Gastroesophageal sphincter (tissue), 4 donors: ENCODE measurements around the gene POU2F1. TPM values are rescaled to one million over a fixed set of nuclear protein-coding genes. Genes with fewer than 3 reads are reported as not detected.

Experiments used
- ATAC-seq: fragments of 150-250 bp; one replicate; pipeline ENCODE4 v1.9.1; 2016; ENCODE audit warnings: mild to moderate bottlenecking, moderate library complexity
- H3K27ac ChIP-seq, 4 donors: fragments of 200-600 bp; sonication (generic) in 3 of 4; 1 replicate in 3 of 4; 2 replicates in 1 of 4; pipeline ENCODE4 v1.5.1; 2016 to 2019
- H3K27me3 ChIP-seq: fragments of 200-600 bp; sonication (generic); one replicate; pipeline ENCODE4 v1.5.1; 2019
- H3K36me3 ChIP-seq, 2 donors: fragments of 200-600 bp; sonication (generic); one replicate each; pipeline ENCODE4 v1.5.1; 2019; ENCODE audit warnings: control low read depth in 1 of 2
- H3K4me1 ChIP-seq, 3 donors: fragments of 200-600 bp; sonication (generic); 1 replicate in 2 of 3; 2 replicates in 1 of 3; pipeline ENCODE4 v1.5.1; 2016 to 2019; ENCODE audit warnings: control low read depth in 2 of 3
- H3K4me3 ChIP-seq, 2 donors: fragments of 200-600 bp; sonication (generic); one replicate each; pipeline ENCODE4 v1.5.1; 2019; ENCODE audit warnings: mild to moderate bottlenecking in 1 of 2, moderate library complexity in 1 of 2
- H3K9me3 ChIP-seq, 3 donors: fragments of 200-600 bp; sonication (generic); one replicate each; pipeline ENCODE4 v1.5.1; 2017 to 2019; ENCODE audit warnings: control low read depth in 2 of 3
- CTCF ChIP-seq, 4 experiments: fragments of 200-600 bp in 2 of 4; fragments of 450-650 bp in 2 of 4; sonication (generic) in 1 of 4; IDR thresholded peaks; one replicate each; pipeline ENCODE4 v1.5.1; 2017 to 2019; ENCODE audit warnings: antibody characterized with exemption in 4 of 4, mild to moderate bottlenecking in 2 of 4, moderate library complexity in 2 of 4
- EP300 ChIP-seq: sonication (generic); formaldehyde crosslinking; IDR thresholded peaks from one replicate; pipeline ENCODE4 v1.6.1; 2017; ENCODE audit warnings: antibody characterized with exemption, mild to moderate bottlenecking
- POLR2A ChIP-seq, 2 donors: fragments of 450-650 bp; IDR thresholded peaks; one replicate each; pipeline ENCODE4 v1.6.1; 2017; ENCODE audit warnings: antibody characterized with exemption in 2 of 2, mild to moderate bottlenecking in 2 of 2, moderate library complexity in 1 of 2
- POLR2AphosphoS5 ChIP-seq: sonication (generic); formaldehyde crosslinking; IDR thresholded peaks from one replicate; pipeline ENCODE4 v1.6.1; 2017; ENCODE audit warnings: antibody characterized with exemption
- WGBS, 2 donors: methylation state at CpG; one replicate each; pipeline ENCODE4 v1.1.5; 2018; ENCODE audit warnings: low coverage in 1 of 2; 5-methylcytosine and 5-hydroxymethylcytosine counted together
- total RNA-seq, 4 donors: library from RNA; depleted of rRNA; stranded (reverse); fragments of >200 nt; gene quantifications; one replicate each; pipeline ENCODE4 v1.1.0, GENCODE V29; 2016

The POU2F1 gene
- total RNA-seq, 4 donors from 2014 or later, result 8.0 to 15.7 (median 10.2) TPM

- TF ChIP-seq EP300 (no peak), POLR2AphosphoS5 (no peak), CTCF (IDR thresholded peaks at IDR 0.05) (no peak), POLR2A (IDR thresholded peaks at IDR 0.05) (no peak)
- Histone ChIP-seq H3K9me3 (no peaks in the 10 kb centered on the region), H3K4me1 (no peaks in the 10 kb centered on the region), H3K27ac (no peak overlapping the region), H3K4me3 (no peak overlapping the region), H3K36me3 (peaks cover 0 to 35% of the 10 kb centered on the region in 2 donors), H3K27me3 (no peaks in the 10 kb centered on the region)
- ATAC-seq, result no peak
Measured at GRCh38 chr1:167418391-167418790, 197.7 kb downstream of the POU2F1 start.

- Histone ChIP-seq H3K9me3 (no peaks in the 10 kb centered on the region), H3K27ac (no peak overlapping the region), H3K4me3 (no peak overlapping the region), H3K27me3 (no peaks in the 10 kb centered on the region), H3K36me3 (peaks cover 0 to 32% of the 10 kb centered on the region in 2 donors), H3K4me1 (no peaks in the 10 kb centered on the region)
- no peak for ATAC-seq
- no peak for TF ChIP-seq POLR2A (IDR thresholded peaks at IDR 0.05)
- TF ChIP-seq POLR2AphosphoS5, result no peak
- TF ChIP-seq CTCF (IDR thresholded peaks at IDR 0.05), result no peak
- TF ChIP-seq EP300, result no peak
Measured at GRCh38 chr1:167419245-167419644, 198.6 kb downstream of the POU2F1 start.

GRCh38 chr1:167420510-167420909 lies 199.8 kb downstream of the POU2F1 start:
- Histone ChIP-seq H3K4me3 (no peak overlapping the region), H3K27me3 (no peaks in the 10 kb centered on the region), H3K36me3 (peaks cover 0 to 31% of the 10 kb centered on the region in 2 donors), H3K9me3 (no peaks in the 10 kb centered on the region), H3K27ac (no peak overlapping the region), H3K4me1 (no peaks in the 10 kb centered on the region)
- no peak for TF ChIP-seq POLR2A (IDR thresholded peaks at IDR 0.05)
- TF ChIP-seq CTCF (IDR thresholded peaks at IDR 0.05), result no peak
- no peak for TF ChIP-seq POLR2AphosphoS5
- no peak for TF ChIP-seq EP300
- no peak for ATAC-seq
- 50 to 100% methylated on average over 1 to 2 of the region's 3 CpGs for WGBS, 2 donors

- Histone ChIP-seq H3K4me1 (no peaks in the 10 kb centered on the region), H3K27me3 (no peaks in the 10 kb centered on the region), H3K9me3 (no peaks in the 10 kb centered on the region), H3K36me3 (peaks cover 0 to 19% of the 10 kb centered on the region in 2 donors), H3K27ac (no peak overlapping the region), H3K4me3 (no peak overlapping the region)
- no peak for TF ChIP-seq POLR2AphosphoS5
- TF ChIP-seq EP300, result no peak
- TF ChIP-seq POLR2A (IDR thresholded peaks at IDR 0.05), result no peak
- ATAC-seq, result no peak
- WGBS, 2 donors, result 56 to 67% methylated on average over 3 to 14 of the region's 15 CpGs
Measured at GRCh38 chr1:167423684-167424619, 203.3 kb downstream of the POU2F1 start.

GRCh38 chr1:167425482-167425881 lies 204.8 kb downstream of the POU2F1 start:
- TF ChIP-seq POLR2AphosphoS5 (no peak), EP300 (no peak), CTCF (IDR thresholded peaks at IDR 0.05) (no peak), POLR2A (IDR thresholded peaks at IDR 0.05) (no peak)
- Histone ChIP-seq H3K4me1 (no peaks in the 10 kb centered on the region), H3K4me3 (no peak overlapping the region), H3K27me3 (no peaks in the 10 kb centered on the region), H3K9me3 (no peaks in the 10 kb centered on the region), H3K27ac (no peak overlapping the region), H3K36me3 (peaks cover 0 to 19% of the 10 kb centered on the region in 2 donors)
- no peak for ATAC-seq
- no CpG with 5 or more reads among the region's 7 CpGs for WGBS, 2 donors
